Frontal cortex (tissue), 4 donors: ENCODE measurements around the gene YWHAE. TPM values are rescaled to one million over a fixed set of nuclear protein-coding genes. Genes with fewer than 3 reads are reported as not detected.
A peak's percentile ranks its signal among the peaks of the same experiment; 100 is the strongest.
"Not testable (repeated sequence)": the region's sequence is repeated elsewhere in the genome, so short reads cannot be mapped to it uniquely, and the experiment has no call there.

Experiments used
- DNase-seq, 2 donors: peaks; one replicate each; pipeline ENCODE4 v3.0.0; 2012; ENCODE audit warnings: low spot score in 2 of 2
- FAIRE-seq: peaks from 2 replicates; lab custom pipeline; 2012; peaks lifted over from hg19 to GRCh38; lab: Jason Lieb, UNC
- total RNA-seq: library from RNA; depleted of rRNA; stranded (reverse); fragments of >200 nt; gene quantifications from one replicate; pipeline ENCODE4 v1.2.3, GENCODE V29; 2014
- donor health status: control.
- donor health status: control.
- donor health status: control.

The YWHAE gene
- total RNA-seq, 1 donor from 2014 or later, result 597 TPM

DNA sequence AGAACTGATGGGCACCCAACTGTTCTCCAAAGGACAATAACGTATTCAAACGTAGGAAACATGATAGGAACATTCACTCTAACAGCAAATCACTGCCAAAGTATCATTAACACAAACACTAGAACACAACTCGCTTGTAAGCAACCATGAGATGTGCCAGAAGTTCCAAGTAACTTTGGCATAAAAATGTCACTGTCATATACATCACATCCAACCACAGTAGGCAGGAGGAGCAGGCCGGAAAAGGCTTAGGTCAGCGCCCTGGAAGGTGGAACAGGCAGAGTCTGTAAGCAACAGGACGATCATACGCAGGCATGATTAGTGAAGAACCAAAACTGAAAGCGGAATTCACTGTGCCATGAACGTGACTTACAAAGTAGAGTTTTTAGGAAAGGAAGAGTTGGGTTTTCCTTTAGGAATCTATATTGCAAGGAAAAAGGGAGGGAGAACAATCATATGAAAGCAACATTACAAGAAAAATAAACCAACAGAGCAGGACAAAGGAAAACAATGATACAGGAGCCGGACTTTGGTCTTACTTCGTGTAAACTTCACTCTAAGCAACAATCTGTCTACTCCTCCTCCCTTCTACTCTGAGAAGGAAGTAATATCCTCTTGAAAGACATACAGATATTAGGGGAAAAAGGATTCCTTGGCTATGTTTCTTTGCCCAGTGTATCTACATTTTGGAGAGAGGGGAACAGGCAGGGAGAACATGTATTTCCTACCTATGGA lies 52.3 kb downstream of the YWHAE start:
- DNase-seq, result peak in 1 of 2 donors; percentile 39
- FAIRE-seq, result no peak

DNA sequence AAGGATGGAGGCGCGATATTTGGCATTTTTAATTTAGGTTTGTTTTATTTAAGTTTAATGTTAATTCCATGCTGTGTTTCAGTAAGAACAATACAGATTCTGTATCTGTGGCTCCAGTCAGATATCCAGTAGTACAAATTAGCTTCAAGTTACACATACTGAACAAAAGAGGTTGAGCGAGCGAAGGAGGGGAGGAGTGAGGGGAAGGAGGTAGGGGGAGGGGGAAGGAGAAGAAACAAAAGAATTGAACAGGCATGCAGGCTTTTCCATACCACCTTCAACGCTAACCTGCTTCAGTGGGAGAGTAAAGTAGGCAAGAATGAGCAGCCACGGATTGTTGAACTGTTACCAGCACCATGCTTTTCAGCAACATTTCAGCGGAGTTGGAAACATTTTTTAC lies 55.5 kb downstream of the YWHAE start:
- no peak for FAIRE-seq
- no peak for DNase-seq

DNA sequence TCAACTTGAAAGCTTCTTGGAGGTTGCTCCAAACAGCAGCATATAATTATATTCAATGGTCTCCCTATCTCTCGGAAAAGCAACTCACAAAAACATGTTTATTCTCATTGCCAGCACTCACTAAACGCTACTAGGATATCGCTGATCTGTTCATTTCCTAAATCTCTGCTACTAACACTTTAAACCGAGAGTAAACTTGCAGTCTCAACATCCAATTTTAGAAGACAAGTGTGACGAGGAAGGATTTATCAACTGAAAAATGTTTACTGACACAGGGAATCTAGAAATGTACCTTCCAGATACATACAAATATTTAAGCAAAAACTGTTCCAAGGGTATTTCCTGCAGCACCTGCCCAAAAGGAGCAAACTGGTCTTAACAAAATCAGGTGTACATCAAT lies 56.5 kb downstream of the YWHAE start:
- no peak for FAIRE-seq
- no peak for DNase-seq

DNA sequence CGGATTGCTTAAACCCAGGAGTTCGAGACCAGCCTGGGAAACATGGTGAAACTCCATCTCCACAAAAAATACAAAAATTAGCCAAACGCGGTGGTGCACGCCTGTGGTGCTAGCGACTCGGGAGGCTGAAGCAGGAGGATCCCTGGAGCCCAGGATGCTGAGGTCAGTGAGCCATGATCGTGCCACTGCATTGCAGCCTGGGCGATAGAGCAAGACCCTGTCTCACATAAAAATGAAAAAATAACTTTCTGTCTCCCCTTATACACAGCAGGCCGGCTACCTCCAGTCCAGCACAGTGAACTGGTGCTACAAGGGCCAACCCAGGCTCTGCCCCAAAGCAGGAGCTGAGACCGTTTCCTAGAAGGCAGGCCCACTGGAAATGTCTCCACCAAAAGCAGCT lies 59.7 kb downstream of the YWHAE start:
- FAIRE-seq, result no peak
- no peak for DNase-seq

DNA sequence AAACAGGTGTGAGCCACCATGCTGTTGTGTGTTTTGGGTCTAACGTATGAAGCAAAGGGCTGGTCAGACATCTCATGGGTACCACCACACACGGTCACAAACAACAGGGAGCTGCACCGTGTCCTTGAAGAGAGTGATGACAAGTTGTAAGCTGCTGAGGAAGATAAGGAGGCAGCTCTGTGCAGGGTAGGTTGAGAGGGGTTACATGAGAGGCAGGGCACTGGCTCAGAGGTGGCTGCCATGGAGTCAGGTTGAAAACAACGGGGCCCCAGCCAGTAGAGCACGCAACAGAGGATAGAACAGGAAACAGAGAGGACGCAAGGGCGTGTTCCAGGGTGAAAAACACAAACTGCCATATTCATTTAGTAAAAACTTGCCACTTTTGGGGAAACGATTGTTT lies 68.3 kb downstream of the YWHAE start:
- DNase-seq, result no peak
- FAIRE-seq, result no peak

DNA sequence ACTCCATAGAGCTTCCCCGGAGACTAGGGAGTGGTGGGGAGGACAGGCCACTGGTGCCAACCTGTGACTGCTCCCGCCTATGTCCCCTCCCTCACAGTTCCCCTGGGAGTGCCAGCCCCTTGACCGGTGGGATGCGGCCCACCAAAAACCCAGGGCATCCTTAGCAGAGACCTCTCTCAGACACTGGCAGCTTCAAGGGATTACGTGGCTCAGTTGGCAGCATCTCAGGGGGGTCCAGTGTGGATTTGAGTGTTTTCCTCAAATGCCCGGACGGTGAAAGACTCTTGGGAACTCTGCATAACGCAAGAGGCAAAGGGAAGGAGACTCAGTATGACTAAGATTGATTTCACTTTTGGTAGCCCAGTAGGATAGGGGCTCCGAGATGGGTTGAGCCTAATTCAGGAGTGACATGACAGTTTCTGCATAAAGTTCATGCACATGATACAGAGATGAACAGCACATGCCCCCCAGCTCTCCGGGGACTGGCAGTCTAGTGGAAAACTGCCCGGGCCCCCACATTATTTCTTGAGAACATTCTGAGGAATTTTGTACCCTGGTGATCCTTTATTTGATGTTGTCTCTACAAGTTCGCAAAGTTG lies 70.2 kb downstream of the YWHAE start:
- no peak for DNase-seq
- no peak for FAIRE-seq

DNA sequence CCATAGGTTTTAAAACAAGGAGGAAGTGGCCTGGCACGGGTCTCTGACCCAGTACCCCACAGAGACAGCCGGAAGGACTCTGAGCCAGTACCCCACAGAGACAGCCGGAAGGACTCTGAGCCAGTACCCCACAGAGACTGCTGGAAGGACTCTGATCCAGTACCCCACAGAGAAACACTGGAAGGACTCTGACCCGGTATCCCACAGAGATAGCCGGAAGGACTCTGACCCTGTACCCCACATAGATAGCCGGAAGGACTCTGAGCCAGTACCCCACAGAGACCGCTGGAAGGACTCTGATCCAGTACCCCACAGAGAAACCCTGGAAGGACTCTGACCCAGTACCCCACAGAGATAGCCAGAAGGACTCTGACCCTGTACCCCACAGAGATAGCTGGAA lies 71.6 kb downstream of the YWHAE start:
- no peak for DNase-seq
- FAIRE-seq, result no peak

DNA sequence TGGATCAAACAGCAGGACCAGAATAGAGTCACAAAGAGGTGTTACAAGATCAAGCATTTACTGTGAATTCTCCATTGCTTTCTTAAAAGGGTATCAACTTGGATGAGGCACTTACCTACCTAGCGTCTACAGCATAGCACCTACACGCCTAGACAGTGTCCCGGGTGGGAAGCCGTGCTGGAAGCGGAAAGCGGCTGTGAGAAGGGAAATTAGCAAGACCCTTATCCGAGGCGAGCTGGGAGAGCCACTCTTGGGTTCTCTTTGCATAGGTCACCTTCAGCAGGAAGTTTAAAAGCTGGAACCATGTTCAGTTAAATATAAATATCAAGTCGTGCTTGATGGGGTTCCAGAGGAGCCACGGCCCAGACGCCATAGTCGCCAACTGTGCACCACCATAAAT lies 74.3 kb downstream of the YWHAE start:
- DNase-seq, result no peak
- FAIRE-seq, result no peak

DNA sequence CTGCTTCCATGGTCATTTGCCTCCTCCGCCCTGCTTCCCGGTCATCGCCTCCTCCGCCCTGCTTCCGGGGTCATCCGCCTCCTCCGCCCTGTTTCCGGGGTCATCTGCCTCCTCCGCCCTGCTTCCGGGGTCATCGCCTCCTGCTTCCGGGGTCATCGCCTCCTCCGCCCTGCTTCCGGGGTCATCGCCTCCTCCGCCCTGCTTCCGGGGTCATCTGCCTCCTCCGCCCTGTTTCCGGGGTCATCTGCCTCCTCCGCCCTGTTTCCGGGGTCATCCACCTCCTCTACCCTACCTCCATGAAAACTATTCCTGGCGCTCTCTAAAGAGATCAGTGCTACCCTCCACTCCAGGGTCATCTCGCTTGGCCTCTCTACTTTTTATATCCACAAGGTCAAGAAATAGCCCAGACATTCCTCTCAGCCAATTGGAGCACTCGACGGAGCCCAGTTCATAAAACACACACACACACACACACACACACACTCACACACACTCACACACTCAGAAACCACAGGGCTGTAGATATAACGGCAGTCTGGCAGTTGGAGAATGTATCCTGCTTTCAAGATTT lies 75.7 kb downstream of the YWHAE start:
- DNase-seq, result no peak
- no peak for FAIRE-seq

DNA sequence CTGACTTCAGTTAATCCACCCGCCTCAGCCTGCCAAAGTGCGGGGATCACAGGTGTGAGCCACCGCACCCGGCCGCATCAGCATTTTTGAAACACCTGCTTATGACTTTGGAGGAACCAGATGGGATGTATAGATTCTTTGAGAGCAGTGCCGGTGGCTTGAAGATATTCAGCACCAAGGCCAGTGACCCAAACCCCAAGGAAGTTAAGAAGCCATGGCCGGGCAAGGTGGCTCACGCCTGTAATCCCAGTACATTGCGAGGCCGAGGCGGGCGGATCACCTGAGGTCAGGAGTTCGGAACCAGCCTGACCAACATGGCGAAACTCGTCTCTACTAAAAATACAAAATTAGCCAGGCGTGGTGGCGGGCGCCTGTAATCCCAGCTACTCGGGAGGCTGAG lies 76.7 kb downstream of the YWHAE start:
- no peak for FAIRE-seq
- no peak for DNase-seq

DNA sequence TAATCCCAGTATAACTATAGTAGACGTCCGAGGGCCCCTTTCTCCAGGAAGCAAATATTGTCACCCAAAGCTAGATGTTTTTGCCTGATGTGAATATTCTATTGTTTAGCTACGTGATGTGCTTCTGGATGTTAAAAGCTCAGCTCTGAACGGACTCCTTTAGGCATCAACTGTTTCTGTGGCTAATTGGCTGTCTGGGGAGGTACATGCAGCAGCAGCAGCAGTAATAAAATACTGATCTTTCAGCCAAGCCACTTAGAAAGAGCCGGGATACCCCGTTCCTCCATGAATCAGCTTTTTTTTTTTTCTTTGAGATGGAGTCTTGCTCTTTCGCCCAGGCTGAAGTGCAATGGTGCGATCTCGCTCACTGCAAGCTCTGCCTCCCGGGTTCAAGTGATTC lies 77.5 kb downstream of the YWHAE start:
- FAIRE-seq (no peak), DNase-seq (no peak)

DNA sequence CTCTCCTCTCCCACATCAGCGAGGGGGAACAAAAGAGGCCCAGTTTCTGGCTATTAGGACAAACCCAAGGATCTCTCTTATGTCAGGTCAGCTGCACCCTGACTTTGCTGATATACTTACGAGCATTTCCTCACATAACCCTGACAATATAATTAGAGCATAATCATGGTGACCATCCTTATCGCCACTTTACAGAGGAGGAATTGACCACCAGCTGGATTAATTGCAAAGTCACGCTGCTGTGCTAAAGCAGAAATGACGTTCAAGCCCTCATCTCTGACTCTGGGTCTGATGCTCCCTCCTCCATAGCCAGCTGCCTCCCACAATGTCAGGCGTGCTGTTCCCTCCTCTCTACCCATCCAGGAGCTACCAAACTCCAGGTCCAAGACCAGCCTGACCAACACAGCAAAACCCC lies 78.0 kb downstream of the YWHAE start:
- no peak for FAIRE-seq
- DNase-seq, result no peak

DNA sequence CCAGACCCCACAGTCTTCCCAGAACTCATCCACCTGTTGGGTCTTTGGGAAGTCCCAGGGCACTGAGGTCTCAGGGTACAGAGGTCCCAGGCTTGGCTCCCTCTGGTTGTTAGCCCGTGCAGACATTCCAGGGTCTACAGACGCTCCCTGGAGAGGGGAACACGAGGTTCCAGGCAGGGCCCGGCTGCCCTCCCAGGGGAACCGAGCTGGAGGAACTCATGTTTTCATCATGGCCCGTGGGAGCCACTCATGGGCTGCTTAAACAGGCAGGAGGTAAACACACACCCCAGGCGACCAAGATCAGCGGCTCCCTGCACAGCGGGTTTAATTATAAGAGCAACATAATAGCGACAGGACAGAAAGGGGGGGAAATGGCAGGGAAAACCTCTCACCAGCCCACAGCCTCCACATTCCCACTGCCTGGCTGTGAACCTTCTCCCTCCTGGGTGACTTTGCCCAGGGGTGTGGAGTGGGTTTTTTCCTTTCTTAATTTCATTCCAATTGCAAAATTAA lies 84.1 kb downstream of the YWHAE start:
- FAIRE-seq (no peak), DNase-seq (no peak)

DNA sequence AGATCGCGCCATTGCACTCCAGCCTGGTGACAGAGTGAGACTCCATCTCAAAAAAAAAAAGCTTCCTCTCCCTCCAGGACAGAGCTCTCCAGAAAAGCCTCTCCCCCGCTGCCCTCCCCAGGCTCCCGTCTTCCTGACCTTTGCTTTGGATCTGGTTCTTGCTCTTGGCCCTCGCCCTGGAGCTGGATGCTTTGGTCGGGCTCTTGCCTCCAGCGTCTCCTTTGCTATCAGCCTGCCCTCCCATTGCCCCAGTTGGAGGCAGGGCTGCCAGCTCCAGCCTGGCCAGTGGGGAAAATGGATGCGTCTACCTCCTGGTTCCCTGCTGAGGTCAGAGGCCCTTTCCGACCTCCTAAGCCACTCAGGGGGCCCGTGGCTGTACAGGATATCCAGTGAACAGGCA lies 84.6 kb downstream of the YWHAE start:
- FAIRE-seq, result no peak
- no peak for DNase-seq

DNA sequence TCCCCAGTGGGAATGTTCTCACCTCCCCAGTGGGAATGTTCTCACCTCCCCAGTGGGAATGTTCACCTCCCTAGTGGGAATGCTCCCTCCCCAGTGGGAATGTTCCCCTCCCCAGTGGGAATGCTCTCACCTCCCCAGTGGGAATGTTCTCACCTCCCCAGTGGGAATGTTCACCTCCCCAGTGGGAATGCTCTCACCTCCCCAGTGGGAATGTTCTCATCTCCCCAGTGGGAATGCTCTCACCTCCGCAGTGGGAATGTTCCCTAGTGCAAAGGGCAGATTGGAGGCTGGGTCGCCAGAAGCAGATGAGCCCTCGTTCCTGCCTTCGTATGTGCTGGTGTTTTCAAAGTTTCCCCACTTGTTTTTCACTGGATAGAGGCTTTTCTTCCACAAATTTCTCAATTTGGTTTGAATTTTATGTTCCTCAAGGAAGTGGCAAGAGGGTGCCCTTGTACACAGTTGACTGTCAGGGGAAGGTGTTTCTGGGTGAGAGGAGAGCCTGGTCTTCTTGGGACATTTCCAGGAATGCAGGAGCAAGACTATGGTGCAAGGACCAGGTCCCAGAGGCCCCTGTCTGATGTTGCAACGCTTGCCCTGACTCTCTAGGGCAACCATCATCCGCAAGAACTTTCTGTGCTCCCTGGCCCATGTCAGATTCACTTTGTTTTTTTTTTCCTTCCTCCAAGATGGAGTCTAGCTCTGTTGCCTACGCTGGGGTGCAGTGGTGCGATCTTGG lies 86.6 kb downstream of the YWHAE start:
- no peak for FAIRE-seq

DNA sequence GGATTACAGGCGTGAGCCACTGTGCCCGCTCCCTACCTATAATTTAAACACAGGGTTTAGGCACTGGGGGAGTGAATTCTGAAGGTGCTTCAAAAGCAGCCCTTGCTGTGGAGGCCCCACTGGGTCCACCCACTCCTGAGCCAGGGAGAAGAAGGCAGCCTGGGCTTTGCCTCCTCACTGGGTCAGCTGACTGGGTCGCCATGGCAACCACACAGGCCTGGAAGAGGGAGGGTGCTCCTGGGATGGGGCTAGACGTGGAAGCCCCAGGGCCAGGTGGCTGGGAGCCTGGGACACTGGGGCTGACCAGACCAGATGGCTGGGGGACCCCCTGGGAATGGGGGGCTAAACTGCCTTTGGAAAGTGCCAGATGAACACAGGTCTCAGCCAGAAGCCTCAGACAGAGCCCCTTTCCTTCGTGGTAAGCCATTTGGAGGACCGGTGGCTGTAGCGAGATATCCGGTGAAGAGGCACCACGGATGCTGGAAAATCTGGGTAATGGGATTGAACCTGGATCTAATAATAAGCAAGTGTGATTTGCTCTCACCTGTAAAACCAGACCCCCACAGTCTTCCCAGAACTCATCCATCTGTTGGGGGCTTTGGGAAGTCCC lies 87.7 kb downstream of the YWHAE start:
- FAIRE-seq (no peak), DNase-seq (no peak)

More for the DNA sequence above, 86.6 kb downstream of the YWHAE start:
- no peak for DNase-seq

DNA sequence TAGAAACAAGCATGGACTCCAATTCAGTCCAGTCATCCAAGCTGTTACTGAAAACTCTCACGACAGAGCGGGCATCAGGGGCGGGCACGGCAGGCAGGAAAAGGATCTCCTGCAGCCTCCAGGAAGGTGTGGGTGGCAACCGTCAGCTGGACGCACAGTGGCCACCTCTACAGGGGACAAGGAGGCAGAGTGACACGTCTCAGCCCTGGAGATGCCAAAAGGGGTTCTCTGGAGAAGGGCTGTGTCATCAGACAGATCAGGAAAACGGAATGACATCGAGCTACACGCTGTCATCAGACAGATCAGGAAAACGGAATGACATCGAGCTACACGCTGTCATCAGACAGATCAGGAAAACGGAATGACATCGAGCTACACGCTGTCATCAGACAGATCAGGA lies 92.2 kb downstream of the YWHAE start:
- not testable (repeated sequence) for FAIRE-seq, DNase-seq

DNA sequence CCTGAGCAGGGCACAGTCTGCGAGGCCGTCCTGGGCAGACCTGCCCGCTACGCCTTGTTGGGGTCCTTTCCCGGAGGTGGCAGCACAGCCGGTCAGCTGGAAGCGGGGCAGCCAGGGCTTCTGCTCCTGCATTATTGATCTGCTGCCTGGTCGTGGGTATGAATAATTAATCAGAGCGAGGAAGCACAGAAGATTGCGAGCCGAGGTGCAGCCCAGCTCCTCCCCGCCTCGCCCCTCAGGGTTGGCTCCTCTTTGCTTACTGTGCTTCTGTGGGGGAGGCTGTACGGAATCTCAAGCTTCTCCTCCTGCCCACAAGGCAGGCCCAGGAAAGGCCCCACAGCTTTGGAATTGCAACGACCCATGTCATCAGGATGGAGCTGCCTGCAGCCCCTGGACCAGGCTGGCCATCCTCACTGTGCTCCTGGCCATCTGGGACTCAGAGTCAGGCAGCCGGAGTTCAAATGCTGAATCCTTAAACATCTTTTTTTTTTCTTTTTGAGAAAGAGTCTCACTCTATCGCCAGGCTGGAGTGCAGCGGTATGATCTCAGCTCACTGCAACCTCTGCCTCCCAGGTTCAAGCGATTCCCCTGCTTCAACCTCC lies 95.0 kb downstream of the YWHAE start:
- FAIRE-seq (no peak), DNase-seq (no peak)

DNA sequence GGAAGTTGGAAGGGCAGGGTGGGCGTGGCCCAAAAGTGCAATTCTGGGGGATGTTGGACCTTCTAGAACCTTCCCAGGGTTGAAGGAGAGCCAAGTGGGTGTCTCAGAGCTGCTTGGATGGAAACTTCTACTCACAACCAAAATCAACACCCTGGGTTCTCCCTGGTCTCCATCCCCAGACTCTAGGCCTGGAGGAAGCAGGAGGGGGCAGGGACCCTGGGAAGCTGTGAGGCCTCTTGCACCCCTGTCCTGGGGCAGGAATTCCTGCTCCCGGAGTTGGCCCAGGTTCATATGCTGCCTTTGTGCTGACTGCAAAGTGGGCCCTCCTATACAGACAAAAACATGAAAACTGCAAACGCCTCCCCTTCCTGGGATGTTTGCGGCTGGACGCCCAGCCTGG lies 95.5 kb downstream of the YWHAE start:
- DNase-seq, result no peak
- FAIRE-seq, result no peak

DNA sequence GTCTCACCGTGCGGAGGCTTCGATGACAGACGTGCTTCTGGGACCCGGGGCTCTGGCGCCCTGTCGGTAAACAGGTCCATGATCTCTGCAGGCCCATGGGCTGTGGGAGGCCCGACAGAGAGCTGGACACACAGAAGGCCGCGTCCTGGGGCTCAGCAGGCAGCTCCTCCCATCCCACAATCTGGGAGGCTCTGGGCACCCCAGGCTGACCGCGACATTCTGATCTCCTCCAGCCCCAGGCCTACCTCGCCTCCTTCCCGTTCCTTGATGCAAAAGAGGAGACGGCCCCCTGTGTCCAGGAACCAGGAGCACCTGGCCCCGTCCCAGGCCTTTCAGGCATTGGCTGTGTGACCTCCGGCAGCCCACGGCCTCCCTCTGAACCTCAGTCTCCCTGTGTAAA lies 97.3 kb downstream of the YWHAE start:
- DNase-seq (no peak), FAIRE-seq (no peak)
